ENCODE measurements around the gene TNFRSF14. TPM values are rescaled to one million over a fixed set of nuclear protein-coding genes. Genes with fewer than 3 reads are reported as not detected.

TNFRSF14 gene
- total RNA-seq, 4 donors from 2014 or later, result 35.2 to 43.6 (median 38.3) TPM

- H3K4me3 ChIP-seq (ENCODE audit: low read depth, poor library complexity, severe bottlenecking), result no peak overlapping the region
- TF ChIP-seq POLR2A (IDR thresholded peaks at IDR 0.05) (no peak), CTCF (IDR thresholded peaks at IDR 0.05) (no peak)
- WGBS, 2 donors, result 27 to 41% methylated on average over 10 of the region's 10 CpGs
- no peak for DNase-seq (ENCODE audit: low spot score in 2 of 2)
- intact Hi-C loops (cut with DNase I; ENCODE audit: low total_unique reads), result no loop called here
These were observed 27.6 kb upstream of the TNFRSF14 start for GRCh38 chr1:2528611-2528965.

- H3K4me3 ChIP-seq (ENCODE audit: low read depth, poor library complexity, severe bottlenecking), result no peak overlapping the region
- intact Hi-C loops (cut with DNase I; ENCODE audit: low total_unique reads), result no loop called here
- 1 to 2% methylated on average over 25 to 27 of the region's 84 CpGs for WGBS, 2 donors
- DNase-seq (ENCODE audit: low spot score in 2 of 2), result no peak
- TF ChIP-seq POLR2A (IDR thresholded peaks at IDR 0.05), result no peak
- TF ChIP-seq CTCF (IDR thresholded peaks at IDR 0.05), result no peak
These were observed 27.0 kb upstream of the TNFRSF14 start for GRCh38 chr1:2528966-2529783.

GRCh38 chr1:2529784-2530512, 26.2 kb upstream of the TNFRSF14 start, which contains the start of gene HES5:
Gene HES5, minus strand, starts transcription at chr1:2530263. Its CDS starts 99 bp downstream, at chr1:2530164.
- 1% methylated on average over 30 of the region's 91 CpGs for WGBS, 2 donors
- TF ChIP-seq CTCF (IDR thresholded peaks at IDR 0.05) (no peak), POLR2A (IDR thresholded peaks at IDR 0.05) (no peak)
- H3K4me3 ChIP-seq (ENCODE audit: low read depth, poor library complexity, severe bottlenecking), result no peak within 1 kb of the TSS
- intact Hi-C loops (cut with DNase I; ENCODE audit: low total_unique reads), result no loop called here
- no peak for DNase-seq (ENCODE audit: low spot score in 2 of 2)

GRCh38 chr1:2530513-2531361, 25.4 kb upstream of the TNFRSF14 start:
- intact Hi-C loops (cut with DNase I; ENCODE audit: low total_unique reads), result no loop called here
- TF ChIP-seq POLR2A (IDR thresholded peaks at IDR 0.05) (no peak), CTCF (IDR thresholded peaks at IDR 0.05) (no peak)
- no peak for DNase-seq (ENCODE audit: low spot score in 2 of 2)
- WGBS, 2 donors, result 12 to 16% methylated on average over 9 to 29 of the region's 30 CpGs
- H3K4me3 ChIP-seq (ENCODE audit: low read depth, poor library complexity, severe bottlenecking), result no peak overlapping the region

GRCh38 chr1:2532485-2533160, 23.5 kb upstream of the TNFRSF14 start:
- H3K4me3 ChIP-seq (ENCODE audit: low read depth, poor library complexity, severe bottlenecking), result no peak overlapping the region
- no peak for DNase-seq (ENCODE audit: low spot score in 2 of 2)
- WGBS, 2 donors, result 35 to 43% methylated on average over 14 to 21 of the region's 23 CpGs
- no peak for TF ChIP-seq CTCF (IDR thresholded peaks at IDR 0.05)
- no peak for TF ChIP-seq POLR2A (IDR thresholded peaks at IDR 0.05)
- intact Hi-C loops (cut with DNase I; ENCODE audit: low total_unique reads), result no loop called here

All from lower leg skin (tissue), 4 donors.